OCI-LY7 (cell line): Measurements from ENCODE around the gene SINHCAF.

Experiments used
- CTCF ChIP-seq: fragments of 200-600 bp; sonication (generic); conservative IDR thresholded peaks from 2 replicates; pipeline ENCODE4 v1.5.1; 2014; ENCODE audit warnings: mild to moderate bottlenecking, antibody characterized with exemption, low read length, moderate library complexity, mixed read lengths
- EZH2phosphoT487 ChIP-seq: fragments of 200-600 bp; sonication (generic); IDR thresholded peaks from 2 replicates; pipeline ENCODE4 v1.6.1; 2018; ENCODE audit warnings: low read depth, borderline replicate concordance, mild to moderate bottlenecking, mixed run types, antibody characterized with exemption, low read length, moderate library complexity, mixed read lengths

- no peak for TF ChIP-seq CTCF
- no peak for TF ChIP-seq EZH2phosphoT487
Measured at GRCh38 chr12:31234955-31235867, 90.7 kb downstream of the SINHCAF start.
